HG02678 (cell line): ENCODE measurements around the gene PACC1.
"Not testable (repeated sequence)": the region's sequence is repeated elsewhere in the genome, so short reads cannot be mapped to it uniquely, and the experiment has no call there.

Source experiments
- ATAC-seq: cut with Tn5 transposase; IDR thresholded peaks from one replicate; pipeline ENCODE4 v1.9.1; 2021; ENCODE audit warnings: mild to moderate bottlenecking, moderate library complexity; ENCODE audit not compliant: unreplicated experiment

The PACC1 gene

DNA sequence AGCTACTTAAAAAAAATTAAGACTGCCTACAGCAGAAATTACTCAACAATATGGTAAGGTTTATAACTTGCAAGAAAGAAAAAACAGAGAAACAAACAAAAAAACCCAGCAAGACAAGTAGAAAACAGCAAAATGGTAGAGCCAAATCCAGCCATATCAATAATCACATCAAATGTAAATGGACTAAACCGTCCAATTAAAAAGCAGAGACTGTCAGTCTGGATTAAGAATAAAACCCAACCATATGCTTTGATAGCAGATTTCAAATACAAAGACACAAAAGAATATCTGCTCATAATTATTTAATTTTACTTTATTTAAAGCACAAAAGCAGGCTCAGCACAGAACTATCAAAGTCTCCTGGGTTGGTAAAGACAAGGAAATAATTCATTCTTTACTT is 17.5 kb downstream of the PACC1 start:
- no peak for ATAC-seq

DNA sequence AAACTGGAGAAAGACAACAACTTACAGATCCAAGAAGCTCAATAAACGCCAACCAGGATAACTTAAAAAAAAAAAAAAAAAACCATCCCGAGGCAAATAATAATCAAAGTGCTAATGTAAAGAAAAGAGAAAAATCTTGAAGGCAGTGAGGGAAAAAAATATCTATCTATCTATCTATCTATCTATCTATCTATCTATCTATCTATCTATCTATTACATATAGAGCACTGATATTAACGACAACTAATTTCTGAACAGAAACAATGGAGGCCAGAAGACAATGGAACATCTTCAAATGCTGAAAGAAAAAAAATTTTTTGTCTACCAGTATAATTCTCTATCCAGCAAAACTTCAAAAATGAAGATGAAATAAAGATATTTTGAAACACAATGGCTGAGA is 18.0 kb downstream of the PACC1 start:
- ATAC-seq: no peak

DNA sequence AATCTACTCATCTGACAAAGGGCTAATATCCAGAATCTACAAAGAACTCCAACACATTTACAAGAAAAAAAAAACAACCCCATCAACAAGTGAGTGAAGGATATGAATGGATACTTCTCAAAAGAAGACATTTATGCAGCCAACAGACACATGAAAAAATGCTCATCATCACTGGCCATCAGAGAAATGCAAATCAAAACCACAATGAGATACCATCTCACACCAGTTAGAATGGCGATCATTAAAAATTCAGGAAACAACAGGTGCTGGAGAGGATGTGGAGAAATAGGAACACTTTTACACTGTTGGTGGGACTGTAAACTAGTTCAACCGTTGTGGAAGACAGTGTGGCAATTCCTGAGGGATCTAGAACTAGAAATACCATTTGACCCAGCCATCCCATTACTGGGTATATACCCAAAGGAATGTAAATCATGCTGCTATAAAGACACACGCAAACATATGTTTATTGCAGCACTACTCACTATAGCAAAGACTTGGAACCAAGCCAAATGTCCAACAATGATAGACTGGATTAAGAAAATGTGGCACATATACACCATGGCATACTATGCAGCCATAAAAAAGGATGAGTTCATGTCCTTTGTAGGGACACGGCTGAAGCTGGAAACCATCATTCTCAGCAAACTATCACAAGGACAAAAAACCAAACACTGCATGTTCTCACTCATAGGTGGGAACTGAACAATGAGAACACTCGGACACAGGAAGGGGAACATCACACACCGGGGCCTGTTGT is 18.8 kb downstream of the PACC1 start:
- ATAC-seq: not testable (repeated sequence)

DNA sequence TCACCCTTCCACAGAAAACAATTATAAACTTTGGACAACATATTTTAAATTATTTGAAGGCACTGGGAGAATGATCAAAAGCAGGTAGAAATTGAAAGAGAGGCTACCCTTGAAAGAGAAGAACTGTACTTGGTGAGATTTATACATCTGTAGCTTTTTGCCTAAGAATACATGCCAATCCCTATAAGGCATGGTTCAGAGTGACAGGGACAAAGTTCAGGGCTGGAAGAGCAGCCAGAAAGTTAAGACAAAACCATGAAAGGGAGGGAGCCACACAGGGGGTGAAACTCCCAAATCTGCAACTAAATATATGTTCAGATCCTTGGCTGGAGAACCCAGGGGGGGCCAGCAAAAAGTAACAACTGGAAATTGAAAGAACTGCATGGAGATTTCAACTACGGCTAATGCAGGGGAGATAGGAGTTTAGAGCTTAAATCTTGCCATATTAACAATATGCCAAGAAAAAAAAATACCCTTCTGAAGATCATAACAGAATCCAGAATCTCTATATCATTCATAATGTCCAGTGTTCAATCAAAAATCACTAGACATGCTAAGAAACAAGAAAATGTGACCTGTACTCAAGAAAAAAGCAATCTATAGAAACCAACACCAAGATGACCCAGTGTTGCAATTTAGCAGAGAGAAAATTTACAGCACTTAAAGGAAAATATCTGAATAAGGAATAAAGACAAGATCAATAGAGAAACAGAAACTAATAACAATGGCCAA is 25.5 kb downstream of the PACC1 start:
- ATAC-seq: no peak

DNA sequence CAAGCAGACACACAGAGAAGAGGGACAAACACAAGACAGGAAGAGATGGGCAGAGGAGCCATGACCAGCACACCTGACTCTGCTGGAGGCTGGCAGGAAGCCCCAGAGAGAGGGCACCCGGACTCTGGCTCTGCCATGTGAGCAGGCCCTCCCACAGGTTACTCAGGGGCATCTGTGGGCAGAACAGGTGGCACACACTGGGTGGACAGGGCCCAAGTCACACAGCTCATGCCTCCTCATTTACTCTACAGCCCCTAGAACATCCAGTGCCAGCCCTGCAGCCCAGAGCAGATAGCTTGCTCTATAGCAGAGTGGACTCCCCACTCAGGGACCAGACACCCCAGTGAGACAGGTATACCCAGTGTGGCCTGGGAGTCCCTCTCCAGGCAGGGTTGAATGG is 28.7 kb downstream of the PACC1 start:
- ATAC-seq: no peak

DNA sequence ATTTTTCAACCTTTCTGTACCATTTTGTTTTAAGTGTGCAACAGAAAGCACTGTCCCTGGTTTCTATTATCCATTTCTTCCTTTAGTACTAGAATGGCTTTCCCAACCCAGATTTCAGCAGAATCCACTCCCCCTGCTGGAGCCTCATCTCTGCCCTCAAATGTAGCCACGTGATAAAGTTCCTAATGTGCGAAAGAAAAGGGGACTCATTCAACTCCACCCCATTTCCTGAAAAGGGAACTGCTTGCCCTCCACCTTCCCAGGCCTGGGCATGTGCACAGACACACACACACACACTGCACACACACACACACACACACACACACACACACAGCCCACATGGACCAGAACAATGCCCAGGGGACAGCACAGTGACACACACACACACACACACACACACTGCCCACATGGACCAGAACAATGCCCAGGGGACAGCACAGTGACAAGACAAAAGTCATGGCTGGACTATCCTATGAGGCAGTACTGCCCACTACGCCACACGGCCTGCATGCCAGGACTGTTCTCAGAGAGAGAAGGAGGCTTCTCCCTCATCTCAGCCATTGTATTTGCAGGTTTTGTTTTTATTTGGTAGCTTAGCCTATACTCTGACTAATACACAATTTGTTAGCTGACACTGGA is 33.2 kb downstream of the PACC1 start:
- no peak for ATAC-seq

DNA sequence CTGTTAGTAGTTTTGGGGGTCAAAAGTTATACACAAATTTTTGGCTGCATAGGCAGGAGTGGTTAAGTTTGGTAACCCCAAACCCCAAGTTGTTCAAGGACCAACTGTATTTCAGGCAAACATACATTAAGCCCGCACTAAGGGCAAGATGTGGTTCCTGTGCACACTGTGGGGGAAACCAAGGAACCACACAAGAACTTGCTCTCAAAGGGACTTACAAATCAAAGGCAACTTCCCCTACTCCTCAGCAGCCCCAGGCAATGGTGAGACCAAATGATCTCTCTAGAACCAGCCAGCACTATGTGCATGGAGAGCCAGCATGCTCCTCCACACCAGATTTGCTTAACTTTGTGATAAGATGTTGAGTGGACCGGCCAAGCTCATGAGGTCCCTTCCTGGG is 35.3 kb downstream of the PACC1 start:
- no peak for ATAC-seq

DNA sequence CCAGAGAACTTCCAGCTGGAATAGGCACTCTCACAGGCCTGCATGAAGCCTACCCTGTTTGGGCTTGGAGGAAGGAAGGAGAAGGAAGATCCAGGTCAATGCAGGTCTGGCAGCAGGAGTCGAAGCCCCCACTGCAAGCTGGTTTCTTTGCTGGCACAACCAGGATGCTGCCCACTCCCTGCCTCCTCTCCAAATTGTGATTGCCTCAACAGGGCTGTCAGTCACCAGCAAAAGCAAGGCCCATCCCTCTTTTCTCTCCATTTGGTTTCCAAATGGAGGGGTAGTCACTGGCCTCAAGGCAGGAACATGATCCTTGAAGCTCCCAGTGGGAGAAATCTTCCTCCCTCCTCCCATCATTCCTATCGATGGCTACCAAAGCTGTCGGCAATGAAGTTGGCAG is 37.0 kb downstream of the PACC1 start:
- ATAC-seq: no peak

DNA sequence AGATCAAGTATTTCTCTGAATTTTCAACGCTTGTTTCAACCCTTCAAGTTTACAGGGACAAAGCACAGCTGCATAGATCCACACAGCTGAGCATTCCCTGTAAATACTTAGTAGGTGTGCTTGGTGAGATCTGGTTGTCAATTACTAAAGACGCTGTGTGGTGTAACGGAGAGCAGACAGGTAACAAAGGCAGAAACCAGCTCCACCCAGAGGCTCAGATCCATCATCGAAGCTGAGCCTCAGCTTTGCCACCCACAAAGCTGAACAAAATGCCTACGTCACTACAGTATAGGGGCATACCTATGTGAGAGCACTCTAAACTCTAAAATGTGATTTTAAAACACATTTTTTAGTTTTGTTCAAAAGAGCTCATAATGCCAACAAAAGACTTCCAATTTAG is 38.7 kb downstream of the PACC1 start:
- no peak for ATAC-seq

DNA sequence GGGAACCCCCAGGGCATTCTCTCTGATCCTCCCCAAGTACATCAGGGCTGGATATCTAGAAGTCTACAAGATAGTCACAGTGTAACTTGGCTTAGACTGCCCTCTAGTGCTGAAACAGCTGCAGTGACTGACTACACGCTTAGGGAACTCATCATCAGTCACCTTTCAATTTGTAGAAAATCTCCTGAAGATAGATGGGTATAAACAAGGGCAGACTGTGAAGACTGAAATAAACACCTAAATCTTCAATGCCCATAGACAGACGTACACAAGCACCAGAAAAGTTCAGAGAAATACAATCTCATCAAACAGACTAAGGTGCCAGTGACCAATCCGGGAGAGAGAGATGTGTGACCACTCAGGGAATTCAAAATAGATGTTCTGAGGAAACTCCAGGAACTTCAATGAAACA is 46.6 kb downstream of the PACC1 start:
- peak; percentile 75 for ATAC-seq

DNA sequence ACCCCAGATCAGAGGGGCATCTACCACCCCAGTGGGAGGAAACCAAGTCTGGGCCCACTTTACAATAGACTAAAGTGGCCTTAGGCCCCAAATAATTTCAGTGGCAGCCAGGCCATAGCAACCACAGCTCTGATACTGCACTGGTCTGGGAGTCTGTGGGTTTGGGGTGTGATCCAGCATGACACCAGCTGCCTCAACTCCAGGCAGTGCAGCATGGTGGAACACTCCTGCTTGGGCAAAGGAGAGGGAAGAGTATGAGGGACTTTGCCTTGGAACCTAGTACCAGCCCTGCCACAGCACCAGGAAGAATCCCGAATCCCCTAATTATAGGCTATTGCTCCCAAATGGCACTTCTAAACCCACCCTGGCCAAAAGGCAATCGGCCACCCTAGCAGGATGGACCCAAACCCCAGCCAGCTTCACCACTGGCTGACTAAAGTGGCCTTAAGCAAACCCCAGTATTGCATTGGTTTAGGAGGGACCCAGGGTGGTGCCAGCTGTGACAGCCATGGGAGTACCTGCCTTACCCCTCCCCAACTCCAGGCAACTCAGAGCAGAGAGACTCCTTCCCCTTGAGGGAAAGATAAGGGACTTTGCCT is 47.1 kb downstream of the PACC1 start:
- ATAC-seq: no peak

DNA sequence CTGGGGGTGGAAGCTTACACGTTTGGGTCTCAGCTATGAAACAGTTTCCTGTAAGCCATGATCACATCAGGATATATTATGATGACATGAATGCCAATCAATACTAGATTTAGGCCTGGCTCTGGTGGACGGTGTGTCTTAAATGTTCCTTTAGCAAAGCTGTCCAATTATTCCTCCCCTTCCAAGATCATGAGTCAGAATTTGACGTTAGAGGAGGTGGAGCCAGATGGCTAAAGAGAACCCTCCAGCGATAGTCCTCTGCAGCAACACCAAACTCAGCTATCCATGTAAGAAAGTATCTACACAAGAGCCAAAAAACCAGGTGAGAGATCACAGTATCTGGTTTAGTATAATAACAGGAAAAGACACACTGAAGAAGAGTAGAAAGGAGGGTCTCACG is 47.8 kb downstream of the PACC1 start:
- ATAC-seq: no peak

DNA sequence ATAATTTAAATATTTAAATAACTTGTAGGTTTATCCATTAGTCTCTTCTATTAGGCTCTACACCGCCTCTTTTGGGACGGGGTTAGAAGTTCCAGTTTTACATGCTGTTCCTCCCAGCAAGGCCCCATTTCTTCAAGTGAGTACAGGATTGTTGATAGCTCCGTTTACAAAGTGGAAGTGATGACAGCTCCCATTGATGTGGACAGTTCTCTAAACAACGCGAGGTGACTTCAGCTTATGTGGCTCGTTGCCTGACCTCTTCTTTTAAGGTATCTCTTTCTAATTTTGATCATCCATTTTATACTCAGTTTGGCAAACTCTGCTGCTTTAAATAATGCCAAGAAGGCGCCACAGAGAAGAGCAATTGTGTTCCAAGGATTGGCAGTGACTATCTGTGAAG is 49.7 kb downstream of the PACC1 start:
- ATAC-seq: no peak

DNA sequence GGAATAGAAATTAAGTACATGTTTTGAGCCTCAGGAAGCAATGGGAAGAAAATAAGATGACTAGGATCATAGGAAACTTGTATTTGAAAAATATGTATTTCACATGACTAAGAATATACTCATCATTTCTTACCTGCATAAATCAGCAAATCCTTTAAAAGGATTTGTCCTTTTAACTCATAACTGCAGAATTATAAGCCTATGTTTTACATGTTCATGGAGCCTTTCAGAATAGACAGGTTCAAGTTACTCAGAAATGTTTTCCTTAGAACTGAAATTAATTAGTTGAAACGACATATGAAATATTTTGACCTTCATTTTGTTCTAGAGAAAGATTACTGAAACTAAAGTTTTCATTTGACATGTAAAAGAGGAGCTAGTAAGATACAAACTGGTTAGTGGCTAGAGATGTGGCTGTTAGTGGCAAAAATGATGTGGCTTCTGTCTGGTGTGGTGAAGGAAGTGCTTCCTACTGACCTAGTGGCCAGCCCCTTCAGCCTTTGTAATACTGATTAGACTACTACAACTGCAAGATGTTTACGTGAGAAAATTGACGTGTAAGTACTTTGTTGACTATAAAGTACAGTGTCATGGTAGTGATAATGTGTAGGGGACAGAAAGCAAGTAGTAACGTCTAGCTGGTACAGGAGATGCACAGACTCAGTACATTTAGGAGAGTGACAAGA is 54.7 kb downstream of the PACC1 start:
- no peak for ATAC-seq

DNA sequence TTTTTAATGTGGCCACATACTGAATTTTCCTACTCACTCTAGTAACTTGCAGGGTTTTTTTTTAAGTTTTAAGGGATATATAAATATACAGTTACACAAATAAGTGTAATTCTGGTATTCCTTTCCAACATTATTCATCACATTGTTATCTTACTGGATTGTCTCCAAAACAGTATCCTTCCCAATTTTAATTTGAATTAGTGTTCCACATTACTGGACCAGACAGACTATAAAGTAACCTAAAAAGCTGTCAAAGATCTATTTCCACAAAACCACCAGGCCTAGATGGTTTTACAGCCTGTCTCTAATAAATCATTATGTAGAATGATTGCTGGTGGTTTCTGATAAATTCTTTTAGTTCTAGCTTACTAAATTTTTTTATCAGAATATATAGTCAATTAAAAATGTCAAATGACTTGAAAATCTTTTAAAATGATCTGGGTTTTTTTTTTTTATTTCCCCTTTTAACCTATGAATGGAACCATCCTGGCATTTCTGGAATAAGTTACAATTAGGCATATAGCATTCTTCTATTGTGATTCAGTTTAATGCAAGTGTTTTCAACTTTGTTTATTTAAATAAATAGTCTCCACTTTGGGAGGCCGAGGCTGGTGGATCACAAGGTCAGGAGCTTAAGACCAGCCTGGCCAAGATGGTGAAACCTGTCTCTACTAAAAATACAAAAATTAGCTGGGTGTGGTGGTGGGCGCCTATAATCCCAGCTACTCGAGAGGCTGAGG is 59.3 kb downstream of the PACC1 start:
- no peak for ATAC-seq

DNA sequence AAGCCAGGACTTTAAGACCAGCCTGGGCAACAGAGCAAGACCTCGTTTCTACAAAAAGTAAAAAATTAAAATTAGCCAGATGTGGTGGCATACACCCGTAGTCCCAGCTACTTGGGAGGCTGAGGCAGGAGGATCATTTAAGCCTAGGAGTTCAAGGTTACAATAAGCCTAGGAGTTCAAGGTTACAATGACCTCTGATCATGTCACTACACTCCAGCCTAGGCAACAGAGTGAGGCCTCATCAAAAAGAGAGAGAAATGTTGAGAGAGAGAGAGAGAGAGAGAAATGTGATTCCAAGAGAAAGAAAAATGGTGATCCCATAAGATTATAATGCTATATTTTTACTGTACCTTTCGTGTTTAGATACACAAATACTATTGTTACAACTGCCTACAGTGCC is 60.2 kb downstream of the PACC1 start:
- no peak for ATAC-seq

DNA sequence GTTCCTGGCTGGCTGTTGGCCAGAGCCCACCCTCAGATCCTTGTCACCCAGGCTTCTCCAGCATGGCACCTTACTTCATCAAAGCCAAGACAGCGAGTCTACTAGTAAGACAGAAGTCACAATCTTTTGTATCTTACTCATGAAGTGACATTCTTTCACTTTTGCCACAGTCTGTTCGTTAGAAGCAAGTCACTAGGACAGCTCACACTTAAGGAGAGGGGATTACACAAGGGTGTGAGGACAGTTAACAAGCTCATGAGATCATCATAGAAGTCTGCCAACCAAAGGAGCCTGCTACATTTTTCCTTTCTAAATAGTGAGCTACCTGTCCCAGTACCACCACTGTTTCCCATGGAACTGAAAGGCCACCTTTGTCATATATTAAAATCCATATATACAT is 61.5 kb downstream of the PACC1 start:
- ATAC-seq: no peak

DNA sequence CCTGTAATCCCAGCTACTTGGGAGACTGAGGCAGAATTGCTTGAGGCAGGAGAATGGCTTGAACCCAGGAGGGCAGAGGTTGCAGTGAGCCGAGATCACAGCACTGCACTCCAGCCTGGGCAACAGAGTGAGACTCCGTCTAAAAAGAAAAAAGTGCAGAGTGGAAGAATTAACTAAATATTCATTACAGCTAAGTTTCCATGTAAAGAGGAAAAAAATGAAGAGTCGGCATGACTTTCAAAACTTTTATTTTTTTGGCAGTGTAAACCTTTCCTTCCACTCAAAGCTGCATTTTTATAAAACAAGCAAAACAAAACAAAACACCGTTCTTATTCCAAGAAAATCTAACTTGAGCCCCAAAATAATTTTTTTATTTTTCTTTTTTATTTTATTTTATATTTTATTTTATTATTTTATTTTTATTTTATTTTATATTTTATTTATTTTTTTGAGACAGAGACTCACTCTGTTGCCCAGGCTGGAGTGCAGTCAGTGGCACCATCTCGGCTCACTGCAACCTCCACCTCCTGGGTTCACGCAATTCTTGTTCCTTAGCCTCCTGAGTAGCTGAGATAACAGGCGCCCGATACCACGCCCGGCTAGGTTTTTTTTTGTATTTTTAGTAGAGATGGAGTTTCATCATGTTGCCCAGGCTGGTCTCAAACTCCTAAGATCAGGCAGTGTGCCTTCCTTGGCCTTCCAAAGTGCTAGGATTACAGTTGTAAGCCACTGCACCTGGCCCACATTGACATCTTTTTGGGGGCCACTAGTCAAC is 62.9 kb downstream of the PACC1 start:
- no peak for ATAC-seq

DNA sequence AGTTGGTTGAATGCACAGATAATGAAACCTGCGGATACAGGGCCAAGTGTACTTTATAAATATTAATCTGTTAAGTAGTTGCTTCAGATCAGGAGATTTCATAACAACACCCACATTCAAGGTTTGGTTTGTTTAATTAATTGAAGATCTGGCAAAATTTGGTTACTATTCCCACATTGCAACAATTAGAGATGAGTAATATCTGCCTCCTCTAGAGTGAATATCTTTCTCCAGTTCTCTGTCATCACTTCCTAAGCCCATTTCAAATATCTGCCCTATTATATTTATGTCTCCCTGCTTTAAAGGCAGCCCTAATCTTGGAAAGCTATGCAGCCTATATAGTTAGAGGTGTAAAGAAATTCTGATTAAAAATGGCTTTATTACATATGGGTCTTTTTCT is 68.1 kb downstream of the PACC1 start:
- ATAC-seq: no peak

DNA sequence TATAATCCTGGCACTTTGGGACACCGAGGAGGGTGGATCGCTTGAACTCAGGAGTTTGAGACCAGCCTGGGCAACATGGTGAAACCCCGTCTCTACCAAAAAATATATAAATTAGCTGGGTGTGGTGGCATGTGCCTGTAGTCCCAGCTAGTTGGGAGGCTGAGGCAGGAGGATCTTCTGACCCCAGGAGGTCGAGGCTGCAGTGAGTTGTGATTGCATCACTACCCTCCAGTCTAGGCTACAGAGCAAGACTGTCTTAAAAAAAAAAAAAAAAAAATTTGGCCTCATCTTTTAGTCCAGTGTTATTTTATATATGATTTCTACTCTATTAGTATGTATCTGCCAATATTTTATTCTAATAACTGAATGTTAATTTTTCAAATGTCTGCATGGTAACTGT is 69.8 kb downstream of the PACC1 start:
- ATAC-seq: no peak
